ENCODE results near the gene TACC2. TPM values are rescaled to one million over a fixed set of nuclear protein-coding genes. Genes with fewer than 3 reads are reported as not detected.

Gene TACC2
- total RNA-seq, 1 donor from 2014 or later: not detected

- H3K27me3 Mint-ChIP-seq: peaks cover 16% of the 10 kb centered on the region
- no peak overlapping the region for H3K27ac Mint-ChIP-seq
- POLR2A ChIA-PET: no interaction called here
- CTCF ChIA-PET: no interaction called here
- intact Hi-C loops (cut with micrococcal nuclease): no loop called here
- DNase-seq (no peak), ATAC-seq (ENCODE audit: low read depth) (no peak)
- H3K4me3 Mint-ChIP-seq: no peak overlapping the region
- TF ChIP-seq CTCF (IDR thresholded peaks at IDR 0.05): no peak
- no peaks in the 10 kb centered on the region for H3K36me3 Mint-ChIP-seq (ENCODE audit: low read depth)
- peaks cover 6% of the 10 kb centered on the region for H3K9me3 Mint-ChIP-seq
- no peaks in the 10 kb centered on the region for H3K4me1 Mint-ChIP-seq
Measured at GRCh38 chr10:122264931-122265330, 276.0 kb downstream of the TACC2 start.

- Mint-ChIP-seq H3K27ac (no peak overlapping the region), H3K36me3 (ENCODE audit: low read depth) (no peaks in the 10 kb centered on the region), H3K27me3 (peaks cover 12% of the 10 kb centered on the region), H3K4me3 (no peak overlapping the region), H3K4me1 (no peaks in the 10 kb centered on the region), H3K9me3 (peaks cover 6% of the 10 kb centered on the region)
- intact Hi-C loops (cut with micrococcal nuclease): no loop called here
- POLR2A ChIA-PET: no interaction called here
- DNase-seq (no peak), ATAC-seq (ENCODE audit: low read depth) (no peak)
- no peak for TF ChIP-seq CTCF (IDR thresholded peaks at IDR 0.05)
- CTCF ChIA-PET: no interaction called here
Measured at GRCh38 chr10:122265896-122266295, 276.9 kb downstream of the TACC2 start.

- CTCF ChIA-PET: interaction anchor here (0.8 to 2.0 kb wide), 10 partner anchors 9 to 167 kb away, joined by 3 to 15 read pairs (median 3); no protein-coding TSS in a partner anchor
- ATAC-seq (ENCODE audit: low read depth) (peak; percentile 60), DNase-seq (peak; percentile 24)
- Mint-ChIP-seq H3K36me3 (ENCODE audit: low read depth) (no peaks in the 10 kb centered on the region), H3K4me3 (no peak overlapping the region), H3K4me1 (no peaks in the 10 kb centered on the region), H3K27ac (no peak overlapping the region), H3K27me3 (peaks cover 12% of the 10 kb centered on the region), H3K9me3 (no peaks in the 10 kb centered on the region)
- POLR2A ChIA-PET: no interaction called here
- intact Hi-C loops (cut with micrococcal nuclease): loop anchor here (1.0 kb wide), 1 partner anchor 167 kb away; no protein-coding TSS in a partner anchor
- TF ChIP-seq CTCF (IDR thresholded peaks at IDR 0.05): peak; percentile 18
Measured at GRCh38 chr10:122267849-122268737, 279.1 kb downstream of the TACC2 start.

GRCh38 chr10:122269059-122269687 lies 280.2 kb downstream of the TACC2 start:
- TF ChIP-seq CTCF (IDR thresholded peaks at IDR 0.05): no peak
- Mint-ChIP-seq H3K4me1 (no peaks in the 10 kb centered on the region), H3K36me3 (ENCODE audit: low read depth) (no peaks in the 10 kb centered on the region), H3K27ac (no peak overlapping the region), H3K27me3 (peaks cover 11% of the 10 kb centered on the region), H3K9me3 (no peaks in the 10 kb centered on the region), H3K4me3 (no peak overlapping the region)
- POLR2A ChIA-PET: no interaction called here
- CTCF ChIA-PET: interaction anchor here (1.1 to 2.0 kb wide), 4 partner anchors 9 to 166 kb away, joined by 3 to 15 read pairs (median 5); no protein-coding TSS in a partner anchor
- DNase-seq (no peak), ATAC-seq (ENCODE audit: low read depth) (no peak)
- intact Hi-C loops (cut with micrococcal nuclease): no loop called here

- DNase-seq (no peak), ATAC-seq (ENCODE audit: low read depth) (no peak)
- H3K36me3 Mint-ChIP-seq (ENCODE audit: low read depth): no peaks in the 10 kb centered on the region
- peaks cover 9% of the 10 kb centered on the region for H3K27me3 Mint-ChIP-seq
- ChIA-PET CTCF (interaction anchor here (1.8 kb wide), 1 partner anchor 28 kb away, joined by 5 read pairs; no protein-coding TSS in a partner anchor), POLR2A (no interaction called here)
- TF ChIP-seq CTCF (IDR thresholded peaks at IDR 0.05): no peak
- no peak within 1 kb of the TSS for H3K27ac Mint-ChIP-seq
- intact Hi-C loops (cut with micrococcal nuclease): no loop called here
- no peaks in the 10 kb centered on the region for H3K9me3 Mint-ChIP-seq
- no peak within 1 kb of the TSS for H3K4me3 Mint-ChIP-seq
- no peaks in the 10 kb centered on the region for H3K4me1 Mint-ChIP-seq
Measured at GRCh38 chr10:122271076-122271475, 282.1 kb downstream of the TACC2 start, which contains the start of gene BTBD16. TSS of gene BTBD16 (plus strand) at chr10:122271296. CDS start at chr10:122275082, 3,786 bp downstream.
